Activated CD8-positive, alpha-beta memory T cell treated with anti-CD3 and anti-CD28 coated beads, Interleukin-2, amount 50 U/mL, for 48 hours (primary cell): ENCODE results near the gene MAST4.
"Not testable (repeated sequence)": the region's sequence is repeated elsewhere in the genome, so short reads cannot be mapped to it uniquely, and the experiment has no call there.

Experiments used
- DNase-seq: peaks from one replicate; pipeline ENCODE4 v3.0.0-alpha.2; 2020

The MAST4 gene

DNA sequence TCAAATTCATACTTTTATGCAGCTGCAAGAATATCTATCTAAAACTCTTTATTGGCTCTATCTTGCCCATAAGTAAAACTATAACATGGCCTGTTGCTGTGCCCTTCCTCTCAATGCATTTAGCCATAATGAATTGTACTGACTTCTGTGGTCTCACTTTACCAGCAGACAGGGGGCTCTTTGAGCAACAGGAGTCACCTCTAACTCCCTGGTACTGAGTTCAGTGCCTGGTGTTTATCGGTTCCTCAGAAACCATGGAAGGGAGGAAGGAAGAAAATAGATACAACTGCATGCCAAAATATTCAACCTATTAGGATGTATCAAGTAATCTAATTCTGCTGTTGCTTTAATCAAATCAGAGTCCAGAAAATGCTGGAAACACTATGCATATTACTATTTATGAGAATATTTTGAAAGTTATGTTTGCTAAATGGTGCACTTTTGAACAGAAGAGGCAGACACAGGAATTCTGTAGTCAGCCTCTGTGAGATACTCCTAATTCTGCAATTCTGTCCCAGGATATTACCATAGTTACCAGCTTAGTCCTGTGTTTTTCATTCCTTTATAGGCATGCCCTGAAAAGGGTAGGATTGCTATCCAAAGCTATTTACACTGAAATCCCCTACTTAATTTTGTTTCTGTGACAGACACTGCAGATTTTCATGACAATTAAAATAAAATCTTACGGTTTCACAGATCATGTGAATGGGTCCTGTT, 510.6 kb downstream of the MAST4 start:
- DNase-seq: no peak

DNA sequence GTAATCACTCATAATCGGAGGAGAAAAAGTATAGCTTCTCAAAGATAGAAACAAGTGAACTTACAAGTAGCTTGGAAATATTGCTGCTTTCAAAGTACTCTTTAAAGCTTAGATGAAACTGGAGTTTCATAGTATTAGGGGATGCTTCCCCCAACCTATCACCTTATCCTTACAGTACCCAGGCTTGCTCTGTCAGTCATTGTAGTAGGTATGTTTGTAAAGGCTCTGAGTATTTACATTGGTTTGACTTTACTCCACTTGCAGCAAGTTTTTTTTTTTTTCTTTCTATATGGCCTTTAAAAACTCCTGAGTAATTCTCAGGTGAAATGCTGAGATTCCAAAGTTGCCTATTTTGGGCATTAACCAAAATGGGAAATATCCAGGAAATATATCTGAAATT, 515.6 kb downstream of the MAST4 start:
- DNase-seq: no peak

DNA sequence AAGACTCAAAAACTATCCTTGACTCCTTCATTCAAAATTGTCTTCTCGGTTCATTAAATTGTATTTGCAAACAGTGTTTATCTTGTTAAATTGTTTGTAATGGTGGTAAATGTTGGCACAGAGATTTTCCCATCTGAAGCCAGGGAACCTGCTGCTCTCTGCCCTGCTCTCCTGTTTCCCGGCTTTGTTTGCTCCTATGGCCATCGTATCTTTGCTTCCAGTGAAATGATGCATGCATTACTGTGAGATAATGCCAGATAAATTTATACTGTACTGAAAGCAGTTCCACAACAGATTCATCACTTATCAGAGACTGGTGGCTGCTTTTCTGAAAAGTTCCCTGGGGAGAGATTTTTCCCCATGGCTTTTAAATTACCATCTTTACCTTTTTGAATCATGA, 519.1 kb downstream of the MAST4 start:
- no peak for DNase-seq

- no peak for DNase-seq
Observed at GRCh38 chr5:67115817-67116216, 519.6 kb downstream of the MAST4 start.

GRCh38 chr5:67118050-67118620, 521.9 kb downstream of the MAST4 start:
- no peak for DNase-seq

GRCh38 chr5:67119010-67119409, 522.8 kb downstream of the MAST4 start:
- no peak for DNase-seq

GRCh38 chr5:67120032-67120431, 523.8 kb downstream of the MAST4 start:
- no peak for DNase-seq

DNA sequence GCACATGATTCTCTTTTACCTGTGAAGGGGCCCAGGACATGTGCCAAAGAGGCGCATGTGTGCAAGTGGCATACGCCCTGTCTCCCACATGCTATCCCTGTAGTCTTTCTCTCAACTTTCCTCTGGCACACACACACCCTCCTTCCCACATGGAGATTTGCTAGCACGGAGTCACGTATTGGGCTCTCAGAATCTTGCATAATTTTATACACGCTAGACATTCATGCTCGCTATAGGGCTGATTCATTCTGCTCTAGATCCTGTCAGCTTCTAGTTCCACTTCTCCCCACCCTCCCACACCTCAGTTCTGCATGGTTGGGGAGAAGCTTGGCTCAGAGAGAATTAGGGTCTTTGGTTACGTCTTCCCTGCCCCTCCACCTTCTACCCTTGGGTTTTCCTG, 527.6 kb downstream of the MAST4 start:
- DNase-seq: no peak

GRCh38 chr5:67124556-67124955, 528.4 kb downstream of the MAST4 start:
- no peak for DNase-seq

GRCh38 chr5:67127347-67127895, 531.2 kb downstream of the MAST4 start:
- not testable (repeated sequence) for DNase-seq

DNA sequence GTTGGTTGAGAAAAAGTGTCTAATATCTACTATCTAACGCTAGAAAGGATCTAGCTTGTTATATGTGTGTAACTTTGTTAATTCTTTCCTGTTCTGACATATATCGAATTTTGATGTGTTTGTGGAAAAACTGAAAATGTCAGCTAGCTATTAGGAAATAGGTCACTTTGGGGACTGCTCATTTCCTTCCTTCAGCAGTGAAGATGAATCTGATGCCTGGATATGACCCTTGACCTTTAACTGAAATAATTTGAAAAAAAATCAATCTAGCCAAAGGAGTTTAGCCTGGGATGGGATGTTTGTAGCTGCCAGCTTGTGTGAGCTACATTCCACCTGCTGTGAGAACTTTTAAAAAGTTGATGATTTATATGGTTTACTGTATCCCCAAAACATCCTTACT, 533.6 kb downstream of the MAST4 start:
- no peak for DNase-seq

DNA sequence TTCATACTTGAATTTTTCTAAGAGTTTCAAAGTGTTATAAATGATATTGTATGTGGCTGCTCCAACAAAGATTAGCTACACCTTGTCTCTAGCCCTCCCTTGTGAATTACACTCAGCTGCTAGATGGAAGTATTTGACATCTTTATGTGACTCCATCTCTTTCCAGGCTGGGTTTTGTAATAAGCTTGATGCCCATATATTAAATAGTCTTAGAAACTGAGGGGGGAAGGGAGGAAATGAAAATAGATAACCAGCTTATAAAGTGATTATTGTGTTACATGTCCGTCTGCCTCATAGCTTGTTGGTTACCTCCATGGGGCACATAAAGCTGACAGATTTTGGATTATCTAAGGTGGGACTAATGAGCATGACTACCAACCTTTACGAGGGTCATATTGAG, 537.0 kb downstream of the MAST4 start:
- DNase-seq: no peak

DNA sequence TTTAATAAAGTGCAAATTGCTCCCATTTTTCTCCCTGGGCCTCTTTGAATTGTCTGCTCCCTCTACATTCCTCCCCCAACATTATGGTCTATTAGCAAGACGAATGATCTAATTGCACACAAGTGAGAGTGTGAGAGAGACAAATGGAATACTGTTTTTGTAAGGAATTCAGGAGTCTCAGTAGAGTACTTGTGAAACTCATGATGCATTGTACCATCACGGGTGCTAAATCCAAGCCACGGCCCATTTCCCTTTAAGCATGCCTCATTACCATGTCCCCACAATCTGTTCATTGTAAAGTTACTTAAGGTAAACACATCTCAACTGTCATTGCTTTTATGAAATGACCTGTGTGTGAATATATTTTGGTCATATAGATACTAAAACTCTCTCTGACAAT, 537.6 kb downstream of the MAST4 start:
- DNase-seq: no peak

- DNase-seq: no peak
Observed at GRCh38 chr5:67135381-67135984, 539.3 kb downstream of the MAST4 start.

GRCh38 chr5:67139030-67139429, 542.8 kb downstream of the MAST4 start:
- DNase-seq: no peak

- no peak for DNase-seq
Observed at GRCh38 chr5:67140413-67140812, 544.2 kb downstream of the MAST4 start.

DNA sequence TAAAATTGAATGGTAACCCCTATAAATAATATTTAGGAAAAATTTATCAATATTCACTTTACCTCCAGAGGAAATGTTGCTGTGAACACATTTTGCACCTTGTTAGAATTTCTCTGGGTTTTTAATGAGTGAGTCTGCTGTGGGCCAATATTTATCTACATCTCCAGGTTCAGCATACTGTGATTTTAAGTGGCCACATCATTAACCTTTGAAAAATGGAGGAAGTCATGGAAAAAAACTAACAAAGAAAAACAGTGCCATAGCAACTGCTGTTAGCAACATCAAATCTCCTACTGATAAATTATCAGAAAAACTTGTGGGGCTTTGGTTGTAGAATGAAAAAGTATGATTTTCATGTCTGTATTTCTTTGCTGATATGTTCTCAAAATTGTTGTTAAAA, 545.5 kb downstream of the MAST4 start:
- DNase-seq: no peak

DNA sequence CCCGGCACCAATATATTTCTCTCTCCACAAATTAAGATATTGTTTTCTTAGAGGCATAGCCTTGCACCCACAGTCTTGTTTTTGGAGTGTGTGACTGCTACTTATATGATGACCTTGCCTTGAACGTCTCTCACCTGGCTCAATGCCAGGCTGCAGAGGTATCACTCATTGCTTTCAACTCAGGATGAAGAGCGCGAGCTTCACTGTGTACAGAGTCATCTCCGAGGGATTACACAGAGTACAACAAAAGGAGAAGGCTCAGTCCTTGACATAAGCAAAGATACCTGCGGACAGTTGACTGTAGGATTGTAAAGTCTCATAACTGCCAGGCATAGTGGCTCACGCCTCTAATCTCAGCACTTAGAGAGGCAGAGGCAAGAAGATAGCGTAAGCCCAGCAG, 546.6 kb downstream of the MAST4 start:
- no peak for DNase-seq

GRCh38 chr5:67143549-67143948, 547.4 kb downstream of the MAST4 start:
- DNase-seq: no peak

DNA sequence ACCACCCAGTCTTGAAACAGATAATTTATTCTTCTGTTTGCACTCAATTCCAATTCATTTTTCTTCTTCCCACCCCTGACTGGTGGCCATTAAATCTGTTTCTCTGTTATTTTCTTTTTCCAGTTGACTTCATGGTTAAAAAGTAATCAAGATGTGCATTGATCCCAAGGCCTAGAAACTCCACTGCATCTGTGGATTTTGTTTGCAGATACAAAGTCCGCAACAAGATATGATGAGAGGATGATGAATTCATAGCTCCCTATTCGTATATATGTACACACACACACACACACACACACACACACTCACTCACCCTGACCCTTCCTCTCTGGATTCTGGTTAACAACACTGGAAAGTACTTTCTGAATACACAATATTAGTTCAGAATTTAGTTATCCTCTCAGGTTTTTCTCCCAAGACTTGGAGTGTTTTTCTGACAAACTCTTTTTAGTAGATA, 548.0 kb downstream of the MAST4 start:
- no peak for DNase-seq

DNA sequence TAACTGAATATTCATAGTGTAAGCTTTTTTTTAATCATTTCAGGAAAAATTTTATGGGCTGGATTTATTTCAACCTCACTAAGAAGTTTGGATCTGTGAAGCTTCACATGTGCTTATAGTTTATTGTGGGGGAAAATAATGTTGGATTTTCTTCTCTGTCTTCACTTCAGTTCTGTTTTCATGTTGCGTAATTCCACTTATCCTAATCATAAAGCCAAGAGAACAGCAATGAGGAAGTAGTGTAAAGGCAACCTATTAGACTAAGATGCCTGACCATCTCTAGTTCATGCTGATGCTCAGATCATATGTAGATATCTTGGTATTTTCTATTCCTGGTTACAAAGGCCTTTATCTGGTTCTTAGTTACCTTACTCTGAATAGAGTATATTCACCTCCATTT, 550.4 kb downstream of the MAST4 start:
- DNase-seq: no peak

GRCh38 chr5:67146981-67147380, 550.8 kb downstream of the MAST4 start:
- DNase-seq: no peak

- no peak for DNase-seq
Observed at GRCh38 chr5:67147760-67148159, 551.6 kb downstream of the MAST4 start.
